ENCODE results near the gene NTNG2. TPM values are rescaled to one million over a fixed set of nuclear protein-coding genes. Genes with fewer than 3 reads are reported as not detected.

The NTNG2 gene
- polyA plus RNA-seq, 1 donor from 2014 or later, result 0.43 TPM

DNA sequence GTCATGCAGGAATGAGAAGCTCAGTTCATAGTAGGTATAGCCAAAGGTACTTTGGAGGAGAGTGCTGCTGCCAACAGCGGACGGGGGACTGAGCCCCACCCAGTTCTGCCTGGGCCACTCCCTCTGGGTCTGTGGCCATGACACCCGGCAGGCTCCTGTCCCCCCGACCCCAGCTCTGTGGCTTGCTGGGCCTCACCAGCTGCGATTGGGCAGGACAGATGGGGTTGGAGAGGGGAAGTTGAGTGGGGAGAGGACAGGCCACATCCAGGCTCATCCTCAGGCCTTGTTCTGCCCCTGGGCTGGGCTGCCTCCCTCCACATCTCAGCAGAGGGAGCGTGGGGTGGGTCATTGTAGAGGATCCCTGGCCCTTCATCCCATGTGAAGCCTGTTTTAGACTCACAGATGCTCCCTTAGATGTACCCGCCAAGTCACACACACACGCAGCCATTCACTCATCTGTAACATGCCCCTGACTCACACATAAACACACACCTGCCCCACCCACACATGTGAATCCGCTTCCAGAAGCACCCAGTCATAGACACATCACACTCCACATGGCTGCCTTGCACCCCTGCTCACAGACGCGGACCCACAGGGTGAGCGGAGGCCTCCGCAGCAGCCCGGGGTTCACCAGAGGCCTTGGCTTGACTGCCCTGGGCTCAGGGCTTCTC, 48.8 kb downstream of the NTNG2 start:
- H3K27me3 ChIP-seq (ENCODE audit: insufficient read depth, low read depth, low read length), result no peaks in the 10 kb centered on the region
- H3K9me2 ChIP-seq (ENCODE audit: insufficient read depth, low read length), result no peaks in the 10 kb centered on the region
- H2AFZ ChIP-seq (ENCODE audit: low read depth, low read length), result no peak overlapping the region
- H3K4me2 ChIP-seq (ENCODE audit: low read length), result no peak overlapping the region
- no peaks in the 10 kb centered on the region for H3F3A ChIP-seq (ENCODE audit: insufficient read depth, low read length, poor library complexity, severe bottlenecking)
- H3K27ac ChIP-seq (ENCODE audit: low read length), result no peak overlapping the region
- TF ChIP-seq EP300 (conservative IDR thresholded peaks at IDR 0.05; ENCODE audit: poor library complexity, severe bottlenecking), result no peak
- TF ChIP-seq MXI1 (conservative IDR thresholded peaks at IDR 0.05; ENCODE audit: poor library complexity, severe bottlenecking), result no peak
- no peak for TF ChIP-seq TAF1 (IDR thresholded peaks at IDR 0.05; ENCODE audit: low read depth)
- TF ChIP-seq, protein P1, sequence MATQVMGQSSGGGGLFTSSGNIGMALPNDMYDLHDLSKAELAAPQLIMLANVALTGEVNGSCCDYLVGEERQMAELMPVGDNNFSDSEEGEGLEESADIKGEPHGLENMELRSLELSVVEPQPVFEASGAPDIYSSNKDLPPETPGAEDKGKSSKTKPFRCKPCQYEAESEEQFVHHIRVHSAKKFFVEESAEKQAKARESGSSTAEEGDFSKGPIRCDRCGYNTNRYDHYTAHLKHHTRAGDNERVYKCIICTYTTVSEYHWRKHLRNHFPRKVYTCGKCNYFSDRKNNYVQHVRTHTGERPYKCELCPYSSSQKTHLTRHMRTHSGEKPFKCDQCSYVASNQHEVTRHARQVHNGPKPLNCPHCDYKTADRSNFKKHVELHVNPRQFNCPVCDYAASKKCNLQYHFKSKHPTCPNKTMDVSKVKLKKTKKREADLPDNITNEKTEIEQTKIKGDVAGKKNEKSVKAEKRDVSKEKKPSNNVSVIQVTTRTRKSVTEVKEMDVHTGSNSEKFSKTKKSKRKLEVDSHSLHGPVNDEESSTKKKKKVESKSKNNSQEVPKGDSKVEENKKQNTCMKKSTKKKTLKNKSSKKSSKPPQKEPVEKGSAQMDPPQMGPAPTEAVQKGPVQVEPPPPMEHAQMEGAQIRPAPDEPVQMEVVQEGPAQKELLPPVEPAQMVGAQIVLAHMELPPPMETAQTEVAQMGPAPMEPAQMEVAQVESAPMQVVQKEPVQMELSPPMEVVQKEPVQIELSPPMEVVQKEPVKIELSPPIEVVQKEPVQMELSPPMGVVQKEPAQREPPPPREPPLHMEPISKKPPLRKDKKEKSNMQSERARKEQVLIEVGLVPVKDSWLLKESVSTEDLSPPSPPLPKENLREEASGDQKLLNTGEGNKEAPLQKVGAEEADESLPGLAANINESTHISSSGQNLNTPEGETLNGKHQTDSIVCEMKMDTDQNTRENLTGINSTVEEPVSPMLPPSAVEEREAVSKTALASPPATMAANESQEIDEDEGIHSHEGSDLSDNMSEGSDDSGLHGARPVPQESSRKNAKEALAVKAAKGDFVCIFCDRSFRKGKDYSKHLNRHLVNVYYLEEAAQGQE (IDR thresholded peaks at IDR 0.05; ENCODE audit: borderline replicate concordance), result no peak
- no peak for TF ChIP-seq EZH2 (IDR thresholded peaks at IDR 0.05; ENCODE audit: borderline replicate concordance, insufficient read depth, low read length, poor library complexity, severe bottlenecking)
- no peak for TF ChIP-seq RAD21 (conservative IDR thresholded peaks at IDR 0.05)
- TF ChIP-seq SMC3 (conservative IDR thresholded peaks at IDR 0.05; ENCODE audit: poor library complexity), result no peak
- TF ChIP-seq POLR2AphosphoS5 (IDR thresholded peaks at IDR 0.05), result no peak
- TF ChIP-seq, protein P2, sequence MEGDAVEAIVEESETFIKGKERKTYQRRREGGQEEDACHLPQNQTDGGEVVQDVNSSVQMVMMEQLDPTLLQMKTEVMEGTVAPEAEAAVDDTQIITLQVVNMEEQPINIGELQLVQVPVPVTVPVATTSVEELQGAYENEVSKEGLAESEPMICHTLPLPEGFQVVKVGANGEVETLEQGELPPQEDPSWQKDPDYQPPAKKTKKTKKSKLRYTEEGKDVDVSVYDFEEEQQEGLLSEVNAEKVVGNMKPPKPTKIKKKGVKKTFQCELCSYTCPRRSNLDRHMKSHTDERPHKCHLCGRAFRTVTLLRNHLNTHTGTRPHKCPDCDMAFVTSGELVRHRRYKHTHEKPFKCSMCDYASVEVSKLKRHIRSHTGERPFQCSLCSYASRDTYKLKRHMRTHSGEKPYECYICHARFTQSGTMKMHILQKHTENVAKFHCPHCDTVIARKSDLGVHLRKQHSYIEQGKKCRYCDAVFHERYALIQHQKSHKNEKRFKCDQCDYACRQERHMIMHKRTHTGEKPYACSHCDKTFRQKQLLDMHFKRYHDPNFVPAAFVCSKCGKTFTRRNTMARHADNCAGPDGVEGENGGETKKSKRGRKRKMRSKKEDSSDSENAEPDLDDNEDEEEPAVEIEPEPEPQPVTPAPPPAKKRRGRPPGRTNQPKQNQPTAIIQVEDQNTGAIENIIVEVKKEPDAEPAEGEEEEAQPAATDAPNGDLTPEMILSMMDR (IDR thresholded peaks at IDR 0.05; ENCODE audit: poor library complexity, severe bottlenecking), result no peak
- no peaks in the 10 kb centered on the region for H4K20me1 ChIP-seq (ENCODE audit: insufficient read depth)
- H3K9me3 ChIP-seq (ENCODE audit: low read length), result no peaks in the 10 kb centered on the region
- no peak overlapping the region for H3K4me3 ChIP-seq (ENCODE audit: low read length)
- no peaks in the 10 kb centered on the region for H3K79me2 ChIP-seq (replicated peaks; ENCODE audit: insufficient read depth, low read length)
- H3K36me3 ChIP-seq (ENCODE audit: insufficient read depth, low read length), result no peaks in the 10 kb centered on the region
- no peak overlapping the region for H3K9ac ChIP-seq (ENCODE audit: low read length)

DNA sequence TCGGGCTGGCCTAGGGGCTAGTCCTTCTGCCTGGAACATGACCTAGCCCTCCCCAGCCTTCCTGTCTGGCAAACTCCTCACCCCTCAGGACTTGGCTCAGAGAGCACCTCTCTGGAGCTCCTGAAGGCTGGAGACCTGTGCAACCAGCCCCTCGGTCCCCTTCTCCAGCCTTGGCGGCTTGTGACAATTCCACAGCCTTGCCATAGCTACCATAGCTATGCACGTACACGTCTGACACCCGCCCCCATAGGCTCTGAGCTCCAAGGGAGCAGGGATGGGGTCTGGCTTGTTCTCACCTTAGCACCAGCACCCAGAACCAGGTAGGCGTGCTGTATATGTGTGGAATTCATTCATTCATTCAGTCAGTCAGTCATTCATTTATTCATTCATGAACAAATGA, 49.7 kb downstream of the NTNG2 start:
- Histone ChIP-seq H3K9me2 (ENCODE audit: insufficient read depth, low read length) (no peaks in the 10 kb centered on the region), H3K9ac (ENCODE audit: low read length) (no peak overlapping the region), H3K36me3 (ENCODE audit: insufficient read depth, low read length) (no peaks in the 10 kb centered on the region), H4K20me1 (ENCODE audit: insufficient read depth) (no peaks in the 10 kb centered on the region), H3K4me2 (ENCODE audit: low read length) (no peak overlapping the region), H3K9me3 (ENCODE audit: low read length) (no peaks in the 10 kb centered on the region), H2AFZ (ENCODE audit: low read depth, low read length) (no peak overlapping the region), H3K79me2 (replicated peaks; ENCODE audit: insufficient read depth, low read length) (no peaks in the 10 kb centered on the region), H3K4me3 (ENCODE audit: low read length) (no peak overlapping the region), H3K27me3 (ENCODE audit: insufficient read depth, low read depth, low read length) (no peaks in the 10 kb centered on the region), H3F3A (ENCODE audit: insufficient read depth, low read length, poor library complexity, severe bottlenecking) (no peaks in the 10 kb centered on the region), H3K27ac (ENCODE audit: low read length) (no peak overlapping the region)
- TF ChIP-seq EZH2 (IDR thresholded peaks at IDR 0.05; ENCODE audit: borderline replicate concordance, insufficient read depth, low read length, poor library complexity, severe bottlenecking) (no peak), EP300 (conservative IDR thresholded peaks at IDR 0.05; ENCODE audit: poor library complexity, severe bottlenecking) (no peak), POLR2AphosphoS5 (IDR thresholded peaks at IDR 0.05) (no peak), TAF1 (IDR thresholded peaks at IDR 0.05; ENCODE audit: low read depth) (no peak), MXI1 (conservative IDR thresholded peaks at IDR 0.05; ENCODE audit: poor library complexity, severe bottlenecking) (no peak), SMC3 (conservative IDR thresholded peaks at IDR 0.05; ENCODE audit: poor library complexity) (no peak), RAD21 (conservative IDR thresholded peaks at IDR 0.05) (no peak)
- TF ChIP-seq, protein P1 (IDR thresholded peaks at IDR 0.05; ENCODE audit: borderline replicate concordance), result no peak
- TF ChIP-seq, protein P2 (IDR thresholded peaks at IDR 0.05; ENCODE audit: poor library complexity, severe bottlenecking), result no peak

Data from neural cell (in vitro differentiated cells).